ENCODE data around the gene HJV. TPM values are rescaled to one million over a fixed set of nuclear protein-coding genes. Genes with fewer than 3 reads are reported as not detected.
A peak's percentile ranks its signal among the peaks of the same experiment; 100 is the strongest.

Gene HJV
- total RNA-seq, 1 donor from 2014 or later = 439 TPM

- H3K4me1 ChIP-seq (ENCODE audit: control insufficient read depth in 3 of 3, insufficient read depth in 3 of 3, low read length in 3 of 3) = peaks cover 58 to 61% (median 61%) of the 10 kb centered on the region in 3 donors
- H3K27me3 ChIP-seq (ENCODE audit: control insufficient read depth in 3 of 3, insufficient read depth in 3 of 3, low read length in 3 of 3) = no peaks in the 10 kb centered on the region
- H3K9me3 ChIP-seq (ENCODE audit: control insufficient read depth in 3 of 3, low read length in 3 of 3) = no peaks in the 10 kb centered on the region
- H3K9ac ChIP-seq (ENCODE audit: low read depth in 1 of 3, low read length in 3 of 3) = peak overlapping the region; percentile 70 to 80 (median 74)
- H3K4me3 ChIP-seq (ENCODE audit: low read length in 3 of 3) = peak overlapping the region; percentile 37 to 68 (median 42)
- peak overlapping the region; percentile 94 for H3K27ac ChIP-seq (ENCODE audit: low read depth, low read length)
- H3K36me3 ChIP-seq (ENCODE audit: control insufficient read depth in 3 of 3, insufficient read depth in 3 of 3, low read length in 3 of 3) = peaks cover 0 to 5% (median 2%) of the 10 kb centered on the region in 3 donors
Observed at GRCh38 chr1:145978471-145978853, 43.1 kb downstream of the HJV start.

- peaks cover 0 to 5% (median 2%) of the 10 kb centered on the region in 3 donors for H3K36me3 ChIP-seq (ENCODE audit: control insufficient read depth in 3 of 3, insufficient read depth in 3 of 3, low read length in 3 of 3)
- H3K27me3 ChIP-seq (ENCODE audit: control insufficient read depth in 3 of 3, insufficient read depth in 3 of 3, low read length in 3 of 3) = no peaks in the 10 kb centered on the region
- H3K27ac ChIP-seq (ENCODE audit: low read depth, low read length) = peak overlapping the region; percentile 94
- H3K9ac ChIP-seq (ENCODE audit: low read depth in 1 of 3, low read length in 3 of 3) = peak overlapping the region; percentile 64 to 80 (median 74)
- H3K9me3 ChIP-seq (ENCODE audit: control insufficient read depth in 3 of 3, low read length in 3 of 3) = no peaks in the 10 kb centered on the region
- peak overlapping the region in 1 of 3 donors; percentile 68 for H3K4me3 ChIP-seq (ENCODE audit: low read length in 3 of 3)
- H3K4me1 ChIP-seq (ENCODE audit: control insufficient read depth in 3 of 3, insufficient read depth in 3 of 3, low read length in 3 of 3) = peaks cover 54% of the 10 kb centered on the region in 3 donors
Observed at GRCh38 chr1:145977486-145978470, 43.8 kb downstream of the HJV start.

- Histone ChIP-seq H3K27me3 (ENCODE audit: control insufficient read depth in 3 of 3, insufficient read depth in 3 of 3, low read length in 3 of 3) (no peaks in the 10 kb centered on the region), H3K36me3 (ENCODE audit: control insufficient read depth in 3 of 3, insufficient read depth in 3 of 3, low read length in 3 of 3) (peaks cover 0 to 5% (median 2%) of the 10 kb centered on the region in 3 donors), H3K4me1 (ENCODE audit: control insufficient read depth in 3 of 3, insufficient read depth in 3 of 3, low read length in 3 of 3) (peaks cover 47% of the 10 kb centered on the region in 3 donors), H3K27ac (ENCODE audit: low read depth, low read length) (no peak overlapping the region), H3K9me3 (ENCODE audit: control insufficient read depth in 3 of 3, low read length in 3 of 3) (no peaks in the 10 kb centered on the region), H3K9ac (ENCODE audit: low read depth in 1 of 3, low read length in 3 of 3) (no peak overlapping the region), H3K4me3 (ENCODE audit: low read length in 3 of 3) (no peak overlapping the region)
Observed at GRCh38 chr1:145977016-145977415, 44.5 kb downstream of the HJV start.

- peaks cover 29% of the 10 kb centered on the region in 3 donors for H3K4me1 ChIP-seq (ENCODE audit: control insufficient read depth in 3 of 3, insufficient read depth in 3 of 3, low read length in 3 of 3)
- peak overlapping the region in 1 of 3 donors; percentile 43 for H3K9ac ChIP-seq (ENCODE audit: low read depth in 1 of 3, low read length in 3 of 3)
- H3K4me3 ChIP-seq (ENCODE audit: low read length in 3 of 3) = no peak overlapping the region
- no peak overlapping the region for H3K27ac ChIP-seq (ENCODE audit: low read depth, low read length)
- no peaks in the 10 kb centered on the region for H3K9me3 ChIP-seq (ENCODE audit: control insufficient read depth in 3 of 3, low read length in 3 of 3)
- no peaks in the 10 kb centered on the region for H3K27me3 ChIP-seq (ENCODE audit: control insufficient read depth in 3 of 3, insufficient read depth in 3 of 3, low read length in 3 of 3)
- H3K36me3 ChIP-seq (ENCODE audit: control insufficient read depth in 3 of 3, insufficient read depth in 3 of 3, low read length in 3 of 3) = peaks cover 0 to 5% (median 2%) of the 10 kb centered on the region in 3 donors
Observed at GRCh38 chr1:145975216-145975615, 46.3 kb downstream of the HJV start.

- Histone ChIP-seq H3K4me1 (ENCODE audit: control insufficient read depth in 3 of 3, insufficient read depth in 3 of 3, low read length in 3 of 3) (peaks cover 24% of the 10 kb centered on the region in 3 donors), H3K27me3 (ENCODE audit: control insufficient read depth in 3 of 3, insufficient read depth in 3 of 3, low read length in 3 of 3) (no peaks in the 10 kb centered on the region), H3K9me3 (ENCODE audit: control insufficient read depth in 3 of 3, low read length in 3 of 3) (no peaks in the 10 kb centered on the region), H3K4me3 (ENCODE audit: low read length in 3 of 3) (no peak overlapping the region), H3K36me3 (ENCODE audit: control insufficient read depth in 3 of 3, insufficient read depth in 3 of 3, low read length in 3 of 3) (peaks cover 0 to 5% (median 2%) of the 10 kb centered on the region in 3 donors), H3K27ac (ENCODE audit: low read depth, low read length) (no peak overlapping the region), H3K9ac (ENCODE audit: low read depth in 1 of 3, low read length in 3 of 3) (no peak overlapping the region)
Observed at GRCh38 chr1:145974721-145975120, 46.8 kb downstream of the HJV start.

GRCh38 chr1:145972580-145972979 is 49.0 kb downstream of the HJV start:
- Histone ChIP-seq H3K9me3 (ENCODE audit: control insufficient read depth in 3 of 3, low read length in 3 of 3) (no peaks in the 10 kb centered on the region), H3K36me3 (ENCODE audit: control insufficient read depth in 3 of 3, insufficient read depth in 3 of 3, low read length in 3 of 3) (peaks cover 0 to 5% (median 2%) of the 10 kb centered on the region in 3 donors), H3K4me1 (ENCODE audit: control insufficient read depth in 3 of 3, insufficient read depth in 3 of 3, low read length in 3 of 3) (peaks cover 4 to 5% (median 4%) of the 10 kb centered on the region in 3 donors), H3K9ac (ENCODE audit: low read depth in 1 of 3, low read length in 3 of 3) (no peak overlapping the region), H3K4me3 (ENCODE audit: low read length in 3 of 3) (no peak overlapping the region), H3K27ac (ENCODE audit: low read depth, low read length) (no peak overlapping the region), H3K27me3 (ENCODE audit: control insufficient read depth in 3 of 3, insufficient read depth in 3 of 3, low read length in 3 of 3) (no peaks in the 10 kb centered on the region)

Small RNA genes within 50 kb of the gene (small RNA-seq; reads per million reads assigned to genes)
- gene RNVU1-6 = 2.9 reads per million, percentile 87 among the genes with 10 or more reads in this experiment

Other genes with a start within 250 kb of the HJV start
- gene RNF115, start 197.6 kb downstream of the HJV start, total RNA-seq = 13.6 TPM
- gene POLR3C, start 197.5 kb downstream of the HJV start, total RNA-seq = 22.4 TPM
- 8.9 TPM for gene NUDT17, start 176.1 kb downstream of the HJV start, total RNA-seq
- gene PIAS3, start 162.7 kb downstream of the HJV start, total RNA-seq = 5.7 TPM
- gene ANKRD35, start 135.9 kb downstream of the HJV start, total RNA-seq = 1.6 TPM
- gene ITGA10, start 111.7 kb downstream of the HJV start, total RNA-seq = 3.1 TPM
- gene PEX11B, start 103.0 kb downstream of the HJV start, total RNA-seq = 26.6 TPM
- gene RBM8A, start 94.3 kb downstream of the HJV start, total RNA-seq = 36.5 TPM
- 16.2 TPM for gene LIX1L, start 63.7 kb downstream of the HJV start, total RNA-seq
- gene ANKRD34A, start 57.2 kb downstream of the HJV start, total RNA-seq = under 0.01 TPM
- 17.7 TPM for gene POLR3GL, start 57.0 kb downstream of the HJV start, total RNA-seq
- gene TXNIP, start 25.2 kb downstream of the HJV start, total RNA-seq = 536 TPM
- 1.6 TPM for gene NBPF10, start 123.1 kb upstream of the HJV start, total RNA-seq
- 40.7 TPM for gene NOTCH2NLA, start 207.3 kb upstream of the HJV start, total RNA-seq

Measured in skeletal muscle tissue (tissue), 5 donors.